ENCODE measurements around the gene IL1RAP.
"Not testable (repeated sequence)": the region's sequence is repeated elsewhere in the genome, so short reads cannot be mapped to it uniquely, and the experiment has no call there.

Gene IL1RAP

DNA sequence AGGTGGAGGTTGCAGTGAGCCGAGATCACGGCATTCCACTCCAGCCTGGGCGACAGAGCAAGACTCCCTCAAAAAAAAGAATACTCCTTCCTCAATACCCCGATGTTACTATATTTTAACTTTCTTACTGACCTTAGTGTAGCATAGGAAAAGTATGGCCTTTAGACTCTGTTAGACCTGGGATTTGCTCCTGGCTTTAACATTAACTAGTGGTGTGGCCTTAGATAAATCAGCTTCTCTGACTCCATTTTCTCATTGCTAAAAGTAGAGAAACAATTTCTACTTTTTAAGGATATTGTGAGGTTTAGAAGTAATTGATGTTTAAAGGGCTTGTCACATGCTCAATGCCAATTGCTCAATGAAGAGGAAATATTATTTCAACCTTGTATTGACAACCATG lies 7.6 kb upstream of the IL1RAP start:
- no peak for DNase-seq

DNA sequence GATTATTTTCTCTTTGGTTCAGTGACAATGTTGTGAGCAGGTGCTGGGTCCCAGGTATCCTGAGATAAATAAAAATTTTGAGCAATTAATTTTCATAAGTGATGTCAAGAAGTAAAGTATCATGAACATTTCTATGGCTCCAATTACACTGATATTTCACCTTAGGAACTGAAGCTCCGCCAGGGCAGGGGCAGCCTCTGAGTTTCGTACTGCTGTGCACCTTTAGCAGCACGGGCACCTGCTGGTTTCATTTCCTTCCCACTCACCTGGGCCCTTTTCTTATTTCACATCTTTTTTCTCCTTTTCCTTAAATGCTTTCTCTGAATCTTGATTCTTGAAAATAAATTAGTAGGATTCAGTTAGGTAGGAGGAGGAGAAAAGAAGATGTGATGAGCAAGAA lies 1.2 kb upstream of the IL1RAP start:
- no peak for DNase-seq

DNA sequence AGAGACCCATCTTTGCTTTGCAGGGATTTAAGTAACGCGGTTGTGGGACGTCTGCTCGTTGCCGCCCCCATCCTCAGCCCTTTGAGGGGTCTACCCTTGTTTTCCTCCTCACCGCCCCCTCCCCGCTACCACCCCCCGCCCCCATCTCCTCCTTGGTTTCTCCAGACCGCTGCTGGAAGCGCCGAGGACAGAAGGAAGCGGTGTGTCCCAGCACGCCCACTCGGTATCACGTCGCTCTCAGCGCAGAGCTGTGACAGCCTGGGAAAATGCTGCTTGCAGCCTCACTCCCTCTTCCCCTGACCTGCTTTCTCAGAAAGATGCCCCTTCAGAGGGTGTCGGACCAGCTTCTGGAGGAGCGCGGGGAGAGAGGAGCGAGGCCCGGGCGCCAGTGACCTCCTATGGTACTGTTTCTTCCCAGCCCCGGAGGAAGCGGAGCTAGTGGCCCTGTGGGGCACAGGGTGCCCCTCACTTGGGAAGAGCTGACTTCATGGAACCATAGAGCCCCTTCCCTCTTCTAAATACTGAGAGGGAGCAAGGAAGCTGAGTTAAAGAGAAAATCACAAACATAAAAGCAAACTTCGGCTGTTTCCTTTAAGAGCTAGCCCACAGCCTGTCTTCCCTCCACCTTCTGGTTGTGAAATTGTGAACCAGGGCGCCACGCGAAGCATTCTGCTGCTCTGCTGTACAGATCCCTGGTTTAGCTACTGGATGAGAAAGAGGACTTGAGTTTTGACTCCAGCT lies 698 bp downstream of the IL1RAP start:
- DNase-seq = peak; percentile 28

DNA sequence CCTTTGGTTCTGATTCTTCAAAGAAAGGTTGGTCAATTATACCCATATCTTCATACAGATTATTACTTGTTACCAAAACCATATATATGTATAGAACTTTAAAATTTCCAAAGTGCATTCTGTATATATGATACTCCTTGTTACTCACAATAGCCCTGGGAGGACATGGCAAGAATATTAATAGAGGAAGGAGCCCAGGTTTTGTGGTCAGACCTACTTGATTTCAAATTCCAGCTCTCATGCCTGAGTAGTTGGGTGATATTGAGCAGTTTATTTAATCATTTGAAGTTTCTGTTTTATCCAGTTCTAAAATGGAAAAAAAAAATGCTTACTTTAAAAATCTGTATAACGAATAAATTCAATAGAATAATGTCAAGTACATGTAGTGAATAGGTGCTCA lies 2.5 kb downstream of the IL1RAP start:
- DNase-seq = peak; percentile 15

DNA sequence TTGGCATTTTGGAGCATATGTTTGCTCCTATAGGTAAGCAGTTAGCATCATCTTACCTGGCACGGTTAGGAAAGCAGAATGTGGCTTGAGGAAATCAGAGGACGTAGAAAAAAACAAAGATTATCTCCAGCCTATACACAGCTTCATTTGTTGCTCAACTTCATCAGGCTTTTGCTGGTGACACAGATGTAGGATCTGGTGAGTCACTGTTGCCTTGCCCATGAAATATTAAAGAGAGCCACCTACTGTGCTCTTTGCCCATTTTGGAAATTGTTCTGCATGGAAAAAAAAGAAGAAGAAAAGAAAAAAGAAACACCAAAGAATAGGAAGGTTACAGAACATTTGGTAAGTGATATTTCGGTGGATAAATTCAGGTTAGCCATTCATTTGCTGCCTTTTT lies 3.8 kb downstream of the IL1RAP start:
- DNase-seq = peak; percentile 28

DNA sequence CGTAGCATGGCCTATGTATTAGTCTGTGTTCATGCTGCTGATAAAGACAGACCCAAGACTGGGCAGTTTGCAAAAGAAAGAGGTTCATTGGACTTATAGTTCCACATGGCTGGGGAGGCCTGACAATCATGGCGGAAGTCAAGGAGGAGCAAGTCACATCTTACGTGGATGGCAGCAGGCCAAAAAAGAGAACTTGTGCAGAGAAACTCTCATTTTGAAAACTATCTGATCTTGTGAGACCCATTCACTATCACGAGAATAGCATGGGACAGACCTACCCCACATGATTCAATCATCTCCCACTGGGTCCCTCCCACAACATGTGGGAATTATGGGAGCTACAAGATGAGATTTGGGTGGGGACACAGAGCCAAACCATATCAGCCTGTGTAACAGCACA lies 4.6 kb downstream of the IL1RAP start:
- not testable (repeated sequence) for DNase-seq

DNA sequence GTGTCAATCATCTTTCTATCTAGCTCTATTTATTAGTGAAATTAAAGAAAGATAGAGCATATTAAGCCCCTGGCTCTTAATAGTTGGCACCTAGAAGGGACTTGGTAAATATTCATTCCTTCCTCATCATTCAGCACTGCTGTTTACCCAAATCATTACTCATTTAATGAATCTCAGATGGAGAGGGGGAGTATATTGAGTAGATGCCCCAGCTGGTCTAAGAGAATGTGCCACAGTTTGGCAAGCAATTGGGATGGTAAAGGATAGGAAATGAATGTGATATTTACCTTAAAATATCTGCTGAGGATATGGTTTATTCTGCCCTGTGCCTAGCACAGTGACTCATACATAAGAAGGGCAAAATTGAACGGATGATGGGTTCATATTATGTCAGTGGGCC lies 6.0 kb downstream of the IL1RAP start:
- no peak for DNase-seq

DNA sequence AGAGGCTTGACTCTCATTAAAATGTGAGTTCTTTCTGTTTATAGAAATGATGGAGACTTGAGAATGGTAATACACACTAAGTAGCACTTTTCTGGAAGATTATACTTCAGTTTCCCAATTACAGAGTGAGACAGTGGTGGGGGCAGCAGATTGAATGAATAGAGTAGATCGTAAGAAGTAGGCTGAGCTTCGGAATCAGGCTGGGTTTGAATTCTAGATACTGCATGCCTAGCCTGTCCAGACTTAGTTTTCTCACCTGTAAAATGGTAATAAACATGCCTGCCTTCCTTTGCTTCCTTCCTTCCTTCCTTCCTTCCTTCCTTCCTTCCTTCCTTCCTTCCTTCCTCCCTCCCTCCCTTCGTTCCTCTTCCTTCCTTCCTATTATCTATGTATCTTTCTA lies 8.1 kb downstream of the IL1RAP start:
- no peak for DNase-seq

DNA sequence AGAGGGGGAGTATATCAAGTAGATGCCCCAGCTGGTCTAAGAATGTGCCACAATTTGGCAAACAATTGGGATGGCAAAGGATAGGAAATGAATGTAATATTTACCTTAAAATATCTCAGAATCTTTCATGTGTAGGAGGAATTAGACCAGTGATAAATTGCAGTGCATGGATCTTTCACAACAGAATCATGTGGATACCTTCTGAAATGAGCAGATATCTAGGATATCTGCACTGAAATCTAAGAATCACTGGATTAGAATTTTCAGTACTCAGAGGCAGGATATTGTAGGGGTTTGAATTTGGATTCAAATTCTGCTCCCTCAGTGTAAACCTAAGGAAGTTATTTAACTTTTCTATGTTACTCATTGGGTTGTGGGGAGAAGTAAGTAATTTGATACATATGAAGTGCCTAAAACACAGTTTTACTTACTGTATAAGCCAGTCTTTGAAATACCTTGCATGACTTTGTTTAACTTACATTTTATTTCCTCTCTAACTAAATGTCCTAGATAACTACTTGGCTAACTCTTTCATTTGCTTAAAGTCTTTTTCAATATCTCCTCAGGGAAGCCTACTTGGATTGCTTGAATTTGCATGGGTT lies 8.8 kb downstream of the IL1RAP start:
- no peak for DNase-seq

DNA sequence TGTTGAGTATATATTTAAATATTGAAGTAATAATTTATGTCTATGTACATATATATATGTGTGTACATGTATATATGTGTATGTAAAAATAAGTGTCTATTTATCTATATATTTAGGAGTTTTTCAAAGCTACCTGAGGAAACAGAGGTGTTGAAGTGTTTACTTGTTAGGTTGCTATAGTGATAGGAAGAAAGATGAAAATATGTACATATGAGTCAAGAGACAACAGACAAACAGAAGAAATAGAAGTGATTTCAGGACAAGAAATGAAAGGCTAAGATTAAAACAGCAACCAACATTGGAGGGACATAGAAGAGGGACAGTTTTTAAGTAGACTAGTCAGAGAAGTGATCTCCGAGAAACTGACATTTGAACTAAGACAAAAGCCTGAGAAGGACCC lies 11.1 kb downstream of the IL1RAP start:
- DNase-seq = no peak

DNA sequence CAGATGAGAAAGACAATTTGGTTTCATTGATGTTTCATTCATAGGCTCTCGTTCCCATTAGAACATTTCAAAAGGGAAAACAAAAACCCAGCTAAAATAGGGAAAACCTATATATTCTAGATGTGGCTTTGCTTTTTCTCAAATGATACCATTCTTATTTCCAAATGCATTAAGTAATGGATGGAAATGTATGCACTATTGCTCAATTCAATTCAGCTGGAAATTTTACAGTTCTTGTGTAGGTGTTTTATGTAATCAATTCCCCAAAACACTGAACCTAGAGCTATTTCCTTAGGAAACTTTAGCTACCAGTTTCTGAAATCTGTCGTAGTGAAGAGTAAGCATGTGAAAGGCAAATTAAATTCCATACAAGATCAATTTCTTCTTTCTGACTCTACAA lies 11.7 kb downstream of the IL1RAP start:
- no peak for DNase-seq

DNA sequence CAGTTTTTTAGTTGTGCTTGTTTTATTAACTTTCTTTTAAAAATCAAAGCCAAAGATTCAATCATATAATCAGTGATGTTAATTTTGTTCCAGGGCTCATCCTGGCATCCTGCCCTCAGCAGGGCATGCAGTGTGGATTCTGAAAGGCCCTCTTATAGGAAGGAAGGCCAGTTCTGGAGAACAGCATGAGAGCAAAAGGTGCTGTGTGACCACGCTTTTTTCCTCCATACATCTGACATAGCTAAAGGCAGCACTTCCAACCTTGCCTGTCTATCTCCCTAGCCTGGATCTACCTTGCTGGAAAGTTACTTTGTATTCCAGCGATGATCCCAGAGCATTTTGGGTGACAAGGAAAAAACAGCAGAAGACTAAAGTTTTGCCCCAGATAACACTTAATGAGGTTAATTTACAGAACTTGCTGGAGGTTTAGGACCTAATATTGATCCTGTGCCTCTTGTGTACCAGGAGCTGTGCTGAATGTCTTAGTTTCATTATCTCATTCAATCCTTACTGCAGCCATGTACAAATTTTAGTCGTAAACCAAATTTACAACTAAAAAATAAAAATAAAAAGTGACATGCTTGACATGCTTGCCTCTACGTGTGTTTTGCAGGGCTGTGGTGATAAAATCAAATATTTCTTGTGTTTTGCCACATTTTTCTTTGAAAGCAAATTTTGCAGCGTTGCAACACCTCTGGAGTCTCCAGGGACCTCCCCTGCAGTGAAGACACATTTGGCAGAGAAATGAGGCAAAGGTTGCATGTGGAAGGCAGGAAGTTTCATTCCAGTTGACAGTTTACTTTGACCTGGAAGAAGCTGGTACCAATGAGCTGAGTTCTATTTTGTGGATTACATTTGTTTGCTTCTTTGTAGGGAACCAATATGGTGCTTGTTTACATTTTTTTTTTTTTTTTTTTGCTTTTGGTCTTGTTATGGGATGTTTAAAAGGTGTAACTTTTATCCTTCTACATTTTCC lies 13.2 kb downstream of the IL1RAP start:
- DNase-seq = peak; percentile 56

DNA sequence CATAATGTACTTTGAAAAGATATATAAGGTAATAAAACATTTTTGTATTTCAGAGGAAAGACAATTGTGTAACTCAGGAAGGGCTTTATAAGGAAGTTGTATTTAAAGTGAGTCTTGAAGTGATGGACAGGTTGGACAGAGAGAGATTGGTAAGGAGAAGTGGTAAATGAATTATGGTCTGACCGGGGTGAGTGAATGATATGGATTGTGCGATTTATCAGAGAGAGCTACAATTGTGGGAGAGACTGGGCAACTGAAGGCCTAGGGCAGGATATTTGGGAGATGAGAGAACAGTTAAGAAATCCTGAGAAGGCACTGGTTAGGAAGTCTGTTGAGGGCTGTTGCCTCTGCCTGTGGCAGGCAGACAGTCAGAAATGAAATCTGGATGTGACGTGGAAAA lies 14.8 kb downstream of the IL1RAP start:
- DNase-seq = no peak

DNA sequence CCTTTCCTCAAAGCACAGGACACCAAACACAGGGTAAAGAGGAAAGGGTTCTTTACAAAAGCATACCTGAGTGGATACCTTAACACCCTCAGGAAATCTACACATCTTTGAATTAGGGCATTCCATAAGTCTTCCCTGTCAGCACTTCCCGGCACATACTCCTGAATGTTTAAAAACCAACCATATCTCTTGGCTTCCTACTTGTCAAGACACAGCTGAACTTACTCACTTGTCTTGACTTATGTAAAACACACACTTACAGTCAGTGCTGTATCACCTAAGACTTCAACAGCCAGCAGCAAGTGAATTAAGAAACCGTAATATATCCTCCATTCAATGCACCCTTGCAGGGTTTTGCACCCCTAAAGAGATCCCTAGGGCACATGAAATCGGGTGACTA lies 17.5 kb downstream of the IL1RAP start:
- no peak for DNase-seq

DNA sequence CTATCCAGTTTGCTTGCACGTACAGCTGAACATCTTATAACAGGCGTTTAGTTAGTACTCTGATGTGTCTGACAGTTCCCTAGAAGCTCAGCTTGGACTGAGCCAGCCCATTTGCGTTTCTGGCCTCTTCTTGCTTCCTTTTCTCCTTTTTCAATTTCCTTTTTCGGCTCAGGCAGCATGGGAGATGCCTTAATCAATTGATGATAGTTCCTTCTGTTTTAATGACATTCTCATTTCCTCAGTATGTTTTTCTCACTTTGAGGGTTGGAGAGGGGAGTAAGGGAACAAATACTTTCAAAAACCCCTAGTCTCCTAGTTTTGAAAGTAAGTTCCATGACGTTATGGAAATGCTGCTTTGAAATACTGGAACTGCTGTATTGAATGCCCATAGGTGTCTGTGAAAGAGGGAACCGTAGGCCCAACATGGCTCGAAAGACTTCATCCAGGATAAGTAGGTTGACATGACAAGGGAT lies 18.9 kb downstream of the IL1RAP start:
- no peak for DNase-seq

DNA sequence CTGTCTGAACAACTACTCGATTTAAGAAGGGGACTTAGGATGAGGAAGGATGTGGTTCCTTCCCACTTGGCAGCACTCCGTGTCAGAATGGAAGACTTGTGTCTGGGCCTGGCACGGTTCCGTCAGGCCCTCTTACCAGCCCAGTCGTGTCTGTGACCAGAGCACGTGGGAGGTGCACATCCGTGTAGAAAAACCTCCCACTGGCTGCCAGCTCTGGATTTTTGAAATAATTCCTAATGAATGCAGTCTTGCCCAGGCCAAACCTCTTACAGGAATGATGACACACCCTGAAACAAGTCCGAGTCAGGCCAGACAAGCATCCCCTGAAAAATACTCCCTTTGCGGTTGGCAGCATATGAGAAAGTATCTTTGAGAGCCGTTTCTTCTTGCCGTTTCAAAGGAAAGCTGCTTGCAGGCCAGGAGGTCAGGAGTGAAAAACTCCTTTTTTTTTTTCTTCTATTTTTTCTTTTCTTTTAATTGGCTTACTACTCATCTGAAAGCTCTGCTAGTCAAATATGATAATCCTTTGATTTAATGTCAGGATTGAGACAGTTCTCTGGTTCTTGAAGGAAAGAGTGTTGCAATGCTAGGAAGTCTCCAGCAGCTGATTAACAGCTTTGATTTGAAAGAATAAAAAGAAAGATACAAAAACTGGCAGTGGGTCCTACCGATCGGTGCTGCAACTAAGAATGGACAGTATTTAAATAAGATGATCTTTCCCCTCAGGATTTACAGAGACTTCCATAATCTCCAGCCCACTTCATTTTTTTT lies 19.8 kb downstream of the IL1RAP start:
- peak; percentile 96 for DNase-seq

DNA sequence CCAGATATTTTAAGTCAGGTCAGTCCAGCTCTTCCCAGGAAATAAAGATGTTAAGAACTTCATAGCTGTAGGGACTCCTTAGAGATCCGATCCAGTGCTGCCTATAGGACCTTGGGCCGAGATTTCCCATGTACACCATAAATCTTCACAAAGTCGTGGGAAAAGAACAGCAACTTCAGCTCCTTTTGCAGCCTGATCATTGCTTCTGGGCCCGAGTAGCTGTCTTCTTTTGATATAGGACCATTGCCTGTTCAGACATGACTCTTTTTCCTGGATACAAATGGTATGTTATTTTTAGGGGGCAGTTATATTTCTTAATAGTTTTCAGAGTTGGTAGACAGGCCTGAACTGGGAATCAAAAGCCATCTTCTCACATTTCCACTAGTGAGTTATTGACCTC lies 20.5 kb downstream of the IL1RAP start:
- DNase-seq = peak; percentile 12

DNA sequence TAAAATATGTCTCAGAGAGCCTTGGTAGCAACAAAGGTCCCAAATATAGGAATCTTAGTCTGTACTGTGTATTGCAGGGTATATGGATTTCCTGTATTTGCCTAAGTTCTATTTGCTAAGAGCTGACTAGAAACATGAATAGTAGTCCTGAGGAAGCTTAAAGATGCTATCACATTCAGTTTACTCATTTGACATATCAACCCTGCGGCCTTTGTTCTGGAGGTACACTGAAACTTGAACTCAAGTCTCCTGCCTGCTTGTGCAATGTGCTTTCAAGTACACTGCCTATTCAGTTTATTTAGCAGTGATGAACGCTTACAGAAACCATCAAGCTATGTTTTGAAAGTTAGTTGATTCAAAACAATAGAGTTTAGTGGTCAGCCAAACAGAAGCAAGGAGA lies 21.1 kb downstream of the IL1RAP start:
- DNase-seq = no peak

DNA sequence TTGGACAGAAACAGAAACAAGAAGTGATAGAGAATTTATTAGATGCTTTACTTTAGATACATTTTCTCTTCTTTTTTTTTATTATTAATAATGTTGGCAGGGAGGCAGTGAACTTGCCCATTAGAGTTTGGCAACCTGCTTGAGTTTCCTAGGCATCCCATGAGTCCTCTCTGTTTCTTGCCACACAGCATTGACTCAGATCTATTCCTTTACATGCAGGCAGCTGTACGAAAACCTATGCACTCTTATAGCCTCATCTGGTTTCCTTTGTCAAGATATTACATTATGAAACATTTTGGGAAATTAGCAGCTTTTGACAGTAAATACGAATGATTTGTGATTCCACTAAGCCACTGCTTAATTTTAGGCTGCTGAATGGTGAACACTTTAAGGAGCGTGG lies 23.3 kb downstream of the IL1RAP start:
- DNase-seq = no peak

DNA sequence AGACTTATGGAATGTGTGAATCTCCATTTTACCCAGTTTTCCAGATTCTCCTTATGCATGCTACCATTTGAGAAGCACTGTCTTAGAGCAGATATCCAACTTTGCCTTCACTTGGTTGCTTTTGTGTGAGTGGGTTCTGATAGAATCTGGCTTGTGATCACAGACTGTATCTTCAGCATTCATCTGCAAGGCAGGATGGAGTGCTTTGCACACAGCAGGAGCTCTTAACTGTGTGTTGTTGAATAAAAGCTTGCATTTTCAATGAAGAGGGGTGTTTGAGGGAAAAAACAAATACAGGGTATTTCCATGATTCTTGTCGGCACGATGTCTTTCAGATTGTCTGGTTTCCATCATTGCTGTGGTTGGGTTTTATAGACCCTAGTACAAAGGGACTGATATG lies 24.4 kb downstream of the IL1RAP start:
- no peak for DNase-seq

DNA sequence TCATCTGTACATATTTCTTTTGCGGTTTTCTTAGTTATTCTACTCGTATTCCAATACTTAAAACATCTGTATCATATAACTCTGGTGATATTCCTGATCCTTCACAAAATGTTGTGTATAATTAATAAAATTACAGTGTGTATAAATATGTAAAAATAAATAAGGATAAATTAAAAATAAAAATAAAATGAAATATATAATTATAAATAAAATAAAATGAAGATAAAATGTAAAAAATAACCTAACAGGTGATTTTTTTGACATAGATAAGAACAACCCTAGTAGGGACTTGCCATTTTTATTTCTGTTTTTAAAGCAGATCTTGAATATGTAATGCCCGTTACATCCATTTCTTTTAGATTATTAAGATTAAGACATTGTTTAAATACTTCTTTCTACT lies 25.6 kb downstream of the IL1RAP start:
- no peak for DNase-seq

DNA sequence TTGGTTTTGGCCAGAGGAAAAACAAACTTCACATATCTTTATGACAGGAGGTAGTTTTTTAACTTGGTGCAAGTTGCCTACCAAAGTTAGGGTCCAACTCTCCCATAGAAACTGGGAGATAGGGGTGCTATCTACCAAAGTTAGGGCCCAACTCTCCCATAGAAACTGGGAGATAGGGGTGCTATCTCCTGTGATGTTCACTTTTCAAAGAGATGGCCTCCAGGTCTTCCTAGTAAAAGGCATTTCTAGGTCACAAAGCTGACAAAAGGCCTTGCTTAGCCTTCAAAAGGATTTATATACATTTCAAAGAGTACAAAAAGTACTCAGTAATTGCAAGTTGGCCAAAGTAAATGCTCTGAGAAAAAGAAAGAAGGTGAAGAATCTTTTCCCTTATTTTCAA lies 27.1 kb downstream of the IL1RAP start:
- no peak for DNase-seq

DNA sequence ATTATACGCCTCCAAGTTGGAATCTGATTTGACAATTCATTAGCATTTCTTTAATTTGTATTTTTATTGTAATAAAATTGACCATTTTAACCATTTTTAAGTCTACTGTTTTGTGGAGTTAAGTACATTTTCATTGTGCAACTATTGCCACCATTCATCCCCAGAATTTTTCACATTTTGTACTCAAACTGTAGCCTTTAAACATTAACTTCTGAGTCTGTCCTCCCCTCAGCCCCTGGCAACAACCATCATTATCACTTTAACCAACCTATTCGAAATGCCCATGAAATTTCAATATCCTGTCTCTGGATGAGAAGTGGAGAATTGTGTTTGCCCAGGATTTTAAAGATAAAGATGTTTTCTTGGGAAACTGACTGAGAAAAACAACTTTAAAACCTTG lies 27.7 kb downstream of the IL1RAP start:
- no peak for DNase-seq
